GM18526 (cell line): ENCODE data around the gene FANCC.

Source experiments
- POLR2A ChIP-seq: IDR thresholded peaks from 3 replicates; pipeline ENCODE4 v1.6.1; 2011; ENCODE audit not compliant: insufficient read length; ENCODE audit errors: extremely low read depth

Gene FANCC

GRCh38 chr9:95078511-95078910, 239.0 kb downstream of the FANCC start:
- TF ChIP-seq POLR2A, result no peak

GRCh38 chr9:95077766-95078370, 239.6 kb downstream of the FANCC start:
- TF ChIP-seq POLR2A, result no peak

GRCh38 chr9:95077053-95077765, 240.3 kb downstream of the FANCC start:
- no peak for TF ChIP-seq POLR2A

- TF ChIP-seq POLR2A, result no peak
These were observed 240.8 kb downstream of the FANCC start for GRCh38 chr9:95076696-95077052.

GRCh38 chr9:95075700-95076099, 241.8 kb downstream of the FANCC start:
- TF ChIP-seq POLR2A, result no peak

GRCh38 chr9:95074632-95075031, 242.9 kb downstream of the FANCC start:
- no peak for TF ChIP-seq POLR2A

- no peak for TF ChIP-seq POLR2A
These were observed 243.6 kb downstream of the FANCC start for GRCh38 chr9:95073918-95074317.

GRCh38 chr9:95073042-95073607, 244.4 kb downstream of the FANCC start:
- TF ChIP-seq POLR2A, result no peak

GRCh38 chr9:95071925-95072324, 245.6 kb downstream of the FANCC start:
- TF ChIP-seq POLR2A, result no peak

GRCh38 chr9:95071450-95071849, 246.1 kb downstream of the FANCC start:
- TF ChIP-seq POLR2A, result no peak

- TF ChIP-seq POLR2A, result no peak
These were observed 246.9 kb downstream of the FANCC start for GRCh38 chr9:95070549-95071021.

- TF ChIP-seq POLR2A, result no peak
These were observed 249.6 kb downstream of the FANCC start for GRCh38 chr9:95067897-95068296.

GRCh38 chr9:95067057-95067456, 250.5 kb downstream of the FANCC start:
- no peak for TF ChIP-seq POLR2A

- TF ChIP-seq POLR2A, result no peak
These were observed 252.3 kb downstream of the FANCC start for GRCh38 chr9:95065224-95065623.

- TF ChIP-seq POLR2A, result no peak
These were observed 254.2 kb downstream of the FANCC start for GRCh38 chr9:95063300-95063699.

- TF ChIP-seq POLR2A, result no peak
These were observed 254.9 kb downstream of the FANCC start for GRCh38 chr9:95062596-95063065.
